ENCODE results near the gene SCGB1D1.

DNA sequence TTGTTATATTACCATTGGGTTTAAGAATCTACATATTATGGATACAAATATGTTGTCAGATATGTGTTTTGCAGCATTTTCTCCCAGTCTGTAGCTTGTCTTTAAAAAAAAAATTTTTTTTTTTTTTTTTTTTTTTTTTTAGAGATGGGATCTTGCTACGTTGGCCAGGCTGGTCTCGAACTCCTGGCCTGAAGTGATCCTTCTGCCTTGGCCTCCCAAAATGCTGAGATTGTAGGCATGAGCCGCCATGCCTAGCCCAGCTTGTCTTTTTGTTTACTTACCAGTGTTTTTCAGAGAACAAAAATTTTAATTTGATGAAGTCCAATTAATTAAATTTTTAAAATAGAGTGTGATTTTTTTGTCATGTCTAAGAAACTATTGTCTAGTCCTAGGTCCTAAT lies 36.4 kb upstream of the SCGB1D1 start:
- TF ChIP-seq POLR2AphosphoS5 (IDR thresholded peaks at IDR 0.05): no peak
- TF ChIP-seq, protein P1, sequence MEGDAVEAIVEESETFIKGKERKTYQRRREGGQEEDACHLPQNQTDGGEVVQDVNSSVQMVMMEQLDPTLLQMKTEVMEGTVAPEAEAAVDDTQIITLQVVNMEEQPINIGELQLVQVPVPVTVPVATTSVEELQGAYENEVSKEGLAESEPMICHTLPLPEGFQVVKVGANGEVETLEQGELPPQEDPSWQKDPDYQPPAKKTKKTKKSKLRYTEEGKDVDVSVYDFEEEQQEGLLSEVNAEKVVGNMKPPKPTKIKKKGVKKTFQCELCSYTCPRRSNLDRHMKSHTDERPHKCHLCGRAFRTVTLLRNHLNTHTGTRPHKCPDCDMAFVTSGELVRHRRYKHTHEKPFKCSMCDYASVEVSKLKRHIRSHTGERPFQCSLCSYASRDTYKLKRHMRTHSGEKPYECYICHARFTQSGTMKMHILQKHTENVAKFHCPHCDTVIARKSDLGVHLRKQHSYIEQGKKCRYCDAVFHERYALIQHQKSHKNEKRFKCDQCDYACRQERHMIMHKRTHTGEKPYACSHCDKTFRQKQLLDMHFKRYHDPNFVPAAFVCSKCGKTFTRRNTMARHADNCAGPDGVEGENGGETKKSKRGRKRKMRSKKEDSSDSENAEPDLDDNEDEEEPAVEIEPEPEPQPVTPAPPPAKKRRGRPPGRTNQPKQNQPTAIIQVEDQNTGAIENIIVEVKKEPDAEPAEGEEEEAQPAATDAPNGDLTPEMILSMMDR (IDR thresholded peaks at IDR 0.05): no peak
- TF ChIP-seq POLR2A (IDR thresholded peaks at IDR 0.05): no peak
